H1 (cell line): Measurements from ENCODE around the gene PSMD13. TPM values are rescaled to one million over a fixed set of nuclear protein-coding genes. Genes with fewer than 3 reads are reported as not detected.

Source experiments
- CTCF ChIA-PET: fragments of 300-600 bp; sonication (Branson Sonifier 250); formaldehyde crosslinking; loops from one replicate; lab custom pipeline; 2021; ENCODE audit not compliant: partially characterized antibody; lab: Charles Lee
- POLR2A ChIA-PET: fragments of 300-600 bp; sonication (Branson Sonifier 250); formaldehyde crosslinking; loops from one replicate; lab custom pipeline; 2021; ENCODE audit warnings: inconsistent platforms; ENCODE audit not compliant: partially characterized antibody; lab: Charles Lee
- DNase-seq, 2 experiments: peaks; one replicate each; pipeline versions ENCODE4 v3.0.0 to v3.0.0-alpha.2; 2010 to 2022; ENCODE audit warnings: low spot score in 2 of 2, low read depth in 1 of 2, mixed read lengths in 1 of 2
- FAIRE-seq: peaks from 2 replicates; lab custom pipeline; 2011; peaks lifted over from hg19 to GRCh38; lab: Jason Lieb, UNC
- H2AFZ ChIP-seq: 2 replicates; pipeline ENCODE4 v1.8.1; 2012; ENCODE audit warnings: low read length, inconsistent platforms
- H2AK5ac ChIP-seq: 2 replicates; pipeline ENCODE4 v1.6.1; 2013; ENCODE audit warnings: low read depth, low read length
- H2BK120ac ChIP-seq: replicated peaks from 2 replicates; pipeline ENCODE3; 2013; ENCODE audit warnings: low read depth, low read length, inconsistent platforms
- H2BK12ac ChIP-seq: 2 replicates; pipeline ENCODE4 v1.6.1; 2013; ENCODE audit warnings: low read depth, low read length
- H2BK15ac ChIP-seq: 2 replicates; pipeline ENCODE4 v1.6.1; 2013; ENCODE audit warnings: low read length
- H2BK20ac ChIP-seq: 2 replicates; pipeline ENCODE4 v1.6.1; 2013; ENCODE audit warnings: low read length
- H2BK5ac ChIP-seq: 2 replicates; pipeline ENCODE4 v1.6.1; 2013; ENCODE audit warnings: low read depth, low read length
- H3K14ac ChIP-seq: 2 replicates; pipeline ENCODE4 v1.6.1; 2013; ENCODE audit warnings: inconsistent platforms; ENCODE audit not compliant: insufficient read length
- H3K18ac ChIP-seq: 2 replicates; pipeline ENCODE4 v1.6.1; 2013; ENCODE audit warnings: low read length; ENCODE audit errors: extremely low read depth
- H3K23ac ChIP-seq: 2 replicates; pipeline ENCODE4 v1.6.1; 2013; ENCODE audit warnings: inconsistent platforms; ENCODE audit not compliant: insufficient read length
- H3K23me2 ChIP-seq: 2 replicates; pipeline ENCODE4 v1.6.1; 2013; ENCODE audit warnings: low read depth, low read length
- H3K27ac ChIP-seq: 2 replicates; pipeline ENCODE4 v1.6.1; 2011; ENCODE audit warnings: low read depth, low read length, inconsistent platforms
- H3K27me3 ChIP-seq, 4 experiments: replicated peaks in 1 of 4; 1 replicate in 1 of 4; 2 replicates in 3 of 4; pipeline versions ENCODE4 v1.6.1 to v1.8.1; 2011 to 2013; ENCODE audit warnings: low read length in 3 of 4, mild to moderate bottlenecking in 3 of 4, inconsistent platforms in 2 of 4, mixed read lengths in 2 of 4, moderate library complexity in 1 of 4; ENCODE audit not compliant: control insufficient read depth in 3 of 4, insufficient read depth in 3 of 4; ENCODE audit errors: extremely low read depth in 1 of 4
- H3K36me3 ChIP-seq, 4 experiments: 2 replicates each; pipeline versions ENCODE4 v1.6.1 to v1.8.1; 2011 to 2013; ENCODE audit warnings: mild to moderate bottlenecking in 4 of 4, low read length in 3 of 4, moderate library complexity in 2 of 4, control low read depth in 1 of 4, inconsistent platforms in 1 of 4; ENCODE audit not compliant: insufficient read depth in 4 of 4, control insufficient read depth in 2 of 4
- H3K4ac ChIP-seq: replicated peaks from 2 replicates; pipeline ENCODE3; 2013; ENCODE audit warnings: low read length, low read depth, mixed read lengths, inconsistent platforms; ENCODE audit not compliant: insufficient read length
- H3K4me1 ChIP-seq, 4 experiments: replicated peaks in 1 of 4; 1 replicate in 1 of 4; 2 replicates in 3 of 4; pipeline versions ENCODE4 v1.6.1 to v1.8.1; 2011 to 2013; ENCODE audit warnings: low read length in 3 of 4, inconsistent platforms in 2 of 4, mixed read lengths in 1 of 4; ENCODE audit not compliant: insufficient read depth in 4 of 4, control insufficient read depth in 3 of 4
- H3K4me2 ChIP-seq, 2 experiments: 2 replicates each; pipeline versions ENCODE4 v1.6.1 to v1.8.1; 2011 to 2013; ENCODE audit warnings: low read depth in 2 of 2, low read length in 2 of 2, control low read depth in 1 of 2, inconsistent platforms in 1 of 2, mild to moderate bottlenecking in 1 of 2; ENCODE audit not compliant: insufficient read depth in 1 of 2
- H3K4me3 ChIP-seq, 4 experiments: fragments of 200-600, 300-600 bp in 1 of 4; sonication (generic), shearing (Covaris generic), sonication (Bioruptor Twin) in 1 of 4; 2 replicates each; pipeline versions ENCODE4 v1.5.1 to v1.8.1; 2011 to 2016; ENCODE audit warnings: low read length in 4 of 4, low read depth in 3 of 4, control low read depth in 2 of 4, inconsistent platforms in 2 of 4, mild to moderate bottlenecking in 2 of 4, mixed read lengths in 1 of 4, moderate library complexity in 1 of 4; ENCODE audit not compliant: insufficient read depth in 2 of 4; ENCODE audit errors: extremely low read depth in 1 of 4
- H3K56ac ChIP-seq: replicated peaks from 2 replicates; pipeline ENCODE3; 2013; ENCODE audit warnings: low read depth, mild to moderate bottlenecking, mixed read lengths, low read length, inconsistent platforms; ENCODE audit not compliant: insufficient read length
- H3K79me1 ChIP-seq: 2 replicates; pipeline ENCODE4 v1.6.1; 2013; ENCODE audit warnings: low read depth, low read length, control low read depth
- H3K79me2 ChIP-seq, 2 experiments: 2 replicates each; pipeline versions ENCODE4 v1.6.1 to v1.8.1; 2012 to 2013; ENCODE audit warnings: low read length in 2 of 2, mild to moderate bottlenecking in 2 of 2, inconsistent platforms in 1 of 2; ENCODE audit not compliant: insufficient read depth in 2 of 2, control insufficient read depth in 1 of 2
- H3K9ac ChIP-seq, 4 experiments: replicated peaks in 1 of 4; 1 replicate in 1 of 4; 2 replicates in 3 of 4; pipeline versions ENCODE4 v1.6.1 to v1.8.1; 2011 to 2013; ENCODE audit warnings: low read depth in 3 of 4, low read length in 3 of 4, control low read depth in 2 of 4, mild to moderate bottlenecking in 2 of 4, moderate library complexity in 2 of 4, inconsistent platforms in 1 of 4; ENCODE audit errors: extremely low read depth in 1 of 4
- H3K9me3 ChIP-seq, 2 experiments: 2 replicates each; pipeline versions ENCODE4 v1.6.1 to v1.8.1; 2012 to 2013; ENCODE audit warnings: mild to moderate bottlenecking in 2 of 2, moderate library complexity in 2 of 2, control low read depth in 1 of 2, inconsistent platforms in 1 of 2, low read depth in 1 of 2, low read length in 1 of 2, mixed read lengths in 1 of 2; ENCODE audit not compliant: insufficient read depth in 2 of 2
- H4K20me1 ChIP-seq, 2 experiments: replicated peaks in 1 of 2; 2 replicates each; pipeline versions ENCODE3 to v1.8.1; 2011 to 2013; ENCODE audit warnings: inconsistent platforms in 2 of 2, low read length in 2 of 2, mild to moderate bottlenecking in 1 of 2; ENCODE audit not compliant: insufficient read depth in 2 of 2, control insufficient read depth in 1 of 2
- H4K5ac ChIP-seq: 2 replicates; pipeline ENCODE4 v1.6.1; 2013; ENCODE audit warnings: low read length, low read depth, mixed read lengths, inconsistent platforms; ENCODE audit not compliant: insufficient read length
- H4K8ac ChIP-seq: 2 replicates; pipeline ENCODE4 v1.8.0; 2013; ENCODE audit warnings: mild to moderate bottlenecking, moderate library complexity, low read length, inconsistent platforms; ENCODE audit not compliant: insufficient read depth; ENCODE audit errors: extremely low read depth
- H4K91ac ChIP-seq: replicated peaks from 2 replicates; pipeline ENCODE3; 2013; ENCODE audit warnings: low read length, mixed read lengths, inconsistent platforms; ENCODE audit not compliant: insufficient read length
- ASH2L ChIP-seq: fragments of 200-600, 300-600 bp; sonication (generic); IDR thresholded peaks from one replicate; pipeline ENCODE4 v1.7.1; 2017; ENCODE audit warnings: low read length
- ATF2 ChIP-seq: IDR thresholded peaks from 2 replicates; pipeline ENCODE4 v1.6.1; 2012; ENCODE audit warnings: low read length, inconsistent platforms
- CTBP2 ChIP-seq: IDR thresholded peaks from 2 replicates; pipeline ENCODE4 v1.7.0; 2011; ENCODE audit warnings: borderline replicate concordance, mild to moderate bottlenecking, moderate library complexity, mixed read lengths, low read length; ENCODE audit not compliant: insufficient read depth, insufficient read length
- RAD21 ChIP-seq, 2 experiments: IDR thresholded peaks in 1 of 2; conservative IDR thresholded peaks in 1 of 2; 2 replicates each; pipeline ENCODE4 v1.6.1; 2011; ENCODE audit warnings: low read depth in 2 of 2, low read length in 2 of 2, improper control_type of control experiment in 1 of 2, inconsistent platforms in 1 of 2, mild to moderate bottlenecking in 1 of 2, moderate library complexity in 1 of 2
- TEAD4 ChIP-seq: IDR thresholded peaks from 2 replicates; pipeline ENCODE4 v1.6.1; 2012; ENCODE audit warnings: low read depth, low read length, inconsistent platforms, mixed read lengths
- WGBS, 2 experiments: shearing (Covaris generic) in 1 of 2; methylation state at CpG; one replicate each; pipeline versions ENCODE4 v1.1.6 to v1.1.7; 2013 to 2015; ENCODE audit warnings: low lambda C conversion rate in 2 of 2, mixed read lengths in 2 of 2, inconsistent platforms in 1 of 2, low coverage in 1 of 2, missing lambda C conversion rate in 1 of 2; ENCODE audit not compliant: insufficient replicate concordance in 2 of 2, insufficient coverage in 1 of 2, insufficient read length in 1 of 2; ENCODE audit errors: extremely low coverage in 1 of 2, missing lambda C conversion rate in 1 of 2; 5-methylcytosine and 5-hydroxymethylcytosine counted together
- polyA plus RNA-seq, 7 experiments: library from polyadenylated mRNA; depleted of rRNA in 3 of 7; stranded (reverse) in 5 of 7; unstranded in 2 of 7; fragments of >200 nt in 5 of 7; fragments of 200-250 nt in 2 of 7; gene quantifications; 1 replicate in 5 of 7; 2 replicates in 1 of 7; 4 replicates in 1 of 7; pipeline versions ENCODE4 v1.2.1 to v1.2.3, GENCODE V29; 2011 to 2013; ENCODE audit warnings: missing spikeins in 2 of 7, mixed read lengths in 2 of 7
- total RNA-seq: library from RNA; stranded (reverse); fragmentation: NEBNext Ultra II Directional; extraction: Animal tissue kit (Norgen Biotek cat#: 25700); gene quantifications from 2 replicates; pipeline ENCODE4 v1.2.1, GENCODE V29; 2021

The PSMD13 gene
- total and polyA plus RNA-seq, 2 of the 8 experiments (the other 6 are each of a cell fraction or from before 2014, with no cell fraction given), result 121 to 141 TPM

DNA sequence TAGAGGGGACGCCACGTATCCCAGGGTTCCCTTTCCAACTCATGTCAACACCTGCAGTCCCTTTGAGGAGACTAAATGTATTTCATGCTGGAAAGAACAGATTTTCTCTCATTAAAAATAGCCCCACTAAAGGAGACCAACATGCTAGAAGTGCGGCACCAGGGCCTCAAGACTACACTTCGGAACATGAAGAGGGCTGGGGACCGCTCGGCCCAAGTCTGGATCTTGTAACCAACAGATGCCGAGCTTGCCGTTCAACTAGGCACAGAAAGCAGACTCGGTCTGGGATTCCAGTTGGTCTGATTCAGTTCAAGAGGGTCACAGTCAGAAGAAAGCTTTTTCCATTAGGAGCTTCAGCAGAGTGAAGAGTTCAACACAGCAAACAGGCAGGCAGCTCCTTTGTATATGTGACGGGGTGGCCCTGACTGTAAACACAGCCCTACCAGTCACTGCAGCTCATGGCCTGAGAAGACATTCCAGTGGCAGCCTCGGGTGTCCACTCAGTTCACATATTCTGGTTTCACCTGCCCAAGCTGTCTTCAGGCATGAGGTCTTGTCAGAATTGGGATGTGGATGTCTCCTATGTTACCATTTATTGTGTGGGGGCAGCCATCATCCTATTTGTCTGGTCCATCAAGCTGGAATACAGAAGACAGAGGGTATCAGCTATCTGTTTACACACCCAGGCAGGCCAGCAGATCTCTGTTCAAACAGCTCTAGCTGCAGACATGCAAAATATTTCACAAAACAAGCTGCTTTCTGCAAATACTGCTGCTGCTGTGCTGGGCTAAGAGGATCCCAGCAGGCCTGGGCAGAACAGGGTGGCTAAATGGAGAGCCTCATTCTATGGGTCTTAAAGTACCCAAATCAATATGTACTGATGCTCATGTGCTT is 20.4 kb upstream of the PSMD13 start:
- no peaks in the 10 kb centered on the region for H3K23me2 ChIP-seq
- H3K9ac ChIP-seq, result no peak overlapping the region
- H3K36me3 ChIP-seq, result peaks cover 18 to 39% (median 26%) of the 10 kb centered on the region in 4 experiments
- no peak overlapping the region for H3K56ac ChIP-seq
- H3K27me3 ChIP-seq, result no peaks in the 10 kb centered on the region
- no peak overlapping the region for H3K4ac ChIP-seq
- no peak overlapping the region for H3K23ac ChIP-seq
- no peak overlapping the region for H3K27ac ChIP-seq
- H3K79me2 ChIP-seq, result no peaks in the 10 kb centered on the region
- H3K4me3 ChIP-seq, result no peak overlapping the region
- H4K20me1 ChIP-seq, result peaks cover 0 to 1% of the 10 kb centered on the region in 2 experiments
- no peak overlapping the region for H3K14ac ChIP-seq
- POLR2A ChIA-PET, result interaction anchor here (0.7 to 8.7 kb wide), 8 partner anchors 8 to 619 kb away, joined by 3 to 99 read pairs (median 6); partner anchors contain the start of genes B4GALNT4, BET1L, IFITM5 and PSMD13
- FAIRE-seq (no peak), DNase-seq (no peak)
- H3K9me3 ChIP-seq, result no peaks in the 10 kb centered on the region
- H2BK15ac ChIP-seq, result no peak overlapping the region
- CTCF ChIA-PET, result interaction anchor here (0.7 to 2.1 kb wide), 11 partner anchors 10 to 178 kb away, joined by 3 to 8 read pairs (median 3); partner anchors contain the start of gene PKP3
- no peaks in the 10 kb centered on the region for H3K79me1 ChIP-seq
- H4K5ac ChIP-seq, result no peak overlapping the region
- H2BK20ac ChIP-seq, result no peak overlapping the region
- H4K8ac ChIP-seq, result no peak overlapping the region
- H3K4me1 ChIP-seq, result no peaks in the 10 kb centered on the region
- H2BK12ac ChIP-seq, result no peak overlapping the region
- no peak overlapping the region for H2BK5ac ChIP-seq
- H2AK5ac ChIP-seq, result no peak overlapping the region
- WGBS, 2 experiments, result 88% methylated on average over 11 of the region's 11 CpGs; no CpG with 5 or more reads in 1 of the 2 experiments
- H2AFZ ChIP-seq, result no peak overlapping the region
- no peak overlapping the region for H3K4me2 ChIP-seq
- no peak overlapping the region for H3K18ac ChIP-seq
- TF ChIP-seq ASH2L (no peak), ATF2 (no peak), RAD21 (IDR thresholded peaks at IDR 0.05 in 1 of 2, conservative IDR thresholded peaks at IDR 0.05 in 1 of 2; ENCODE audit: low read depth in 2 of 2, low read length in 2 of 2) (no peak), CTBP2 (no peak), TEAD4 (no peak)
- H2BK120ac ChIP-seq, result no peak overlapping the region
- H4K91ac ChIP-seq, result no peak overlapping the region
